Bone marrow (tissue), 2 donors: ENCODE measurements around the gene LGALS8.
"Not testable (repeated sequence)": the region's sequence is repeated elsewhere in the genome, so short reads cannot be mapped to it uniquely, and the experiment has no call there.

Experiments used
- DNase-seq, 2 donors: peaks; one replicate each; lab custom pipeline; 2025; lab: John Stamatoyannopoulos, UW

The LGALS8 gene

DNA sequence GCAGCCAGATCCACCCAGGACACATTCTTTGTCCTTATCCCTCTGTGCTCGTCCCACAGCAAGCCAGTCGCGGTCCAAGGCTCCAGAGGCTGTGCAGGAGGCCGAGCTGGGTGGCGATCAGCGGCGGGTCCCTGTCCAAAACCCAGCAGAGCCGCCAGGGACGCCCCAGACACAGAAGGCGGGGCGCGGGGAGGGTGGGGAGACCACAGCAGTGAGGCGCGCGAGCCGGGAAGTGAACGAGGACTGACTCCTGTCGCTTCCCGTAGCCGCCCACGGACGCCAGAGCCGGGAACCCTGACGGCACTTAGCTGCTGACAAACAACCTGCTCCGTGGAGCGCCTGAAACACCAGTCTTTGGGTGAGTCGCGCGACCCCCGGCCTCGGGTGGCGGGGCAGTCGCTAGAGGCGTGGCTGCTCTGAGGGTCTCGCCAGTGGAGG is at the start of gene LGALS8:
LGALS8 (plus strand) TSS at position 279 of the 438 bp plus-strand sequence. CDS start 2,089 bp downstream, outside the sequence.
- DNase-seq: peak; percentile 66 to 86

- no peak for DNase-seq
Observed at GRCh38 chr1:236476019-236476418, 47.8 kb upstream of the LGALS8 start.

GRCh38 chr1:236480758-236481436 is 42.9 kb upstream of the LGALS8 start:
- no peak for DNase-seq

- DNase-seq: no peak
Observed at GRCh38 chr1:236484310-236484971, 39.3 kb upstream of the LGALS8 start.

DNA sequence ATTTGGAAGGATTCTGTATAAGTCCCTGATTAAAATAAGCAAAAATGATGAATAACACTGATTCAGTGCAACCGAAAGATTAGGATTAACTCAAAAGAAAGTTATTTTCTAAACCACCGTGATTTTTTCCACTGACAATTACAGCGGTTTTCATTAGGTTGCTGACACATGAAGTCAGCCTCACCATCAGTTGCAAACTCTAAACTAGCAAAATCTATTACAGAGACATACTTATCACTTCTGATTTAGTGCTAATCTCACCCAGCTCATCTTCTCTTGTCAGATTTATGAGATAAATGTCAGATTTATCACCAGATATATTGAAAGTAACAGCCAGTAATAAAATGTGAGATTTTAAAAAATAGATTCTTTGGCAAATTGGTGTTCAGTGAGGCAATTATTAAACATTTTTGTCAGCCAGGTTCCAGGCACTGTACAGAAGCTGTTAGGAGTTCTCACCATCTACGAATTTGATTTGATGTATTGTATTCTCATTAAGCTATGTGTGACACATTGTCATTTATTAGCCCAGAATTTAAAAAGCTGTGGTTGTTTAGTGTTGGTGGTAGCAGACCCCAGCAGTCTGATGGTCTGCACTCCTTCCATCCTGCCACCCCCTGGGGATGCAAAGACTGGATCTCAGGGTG is 37.3 kb upstream of the LGALS8 start:
- no peak for DNase-seq

DNA sequence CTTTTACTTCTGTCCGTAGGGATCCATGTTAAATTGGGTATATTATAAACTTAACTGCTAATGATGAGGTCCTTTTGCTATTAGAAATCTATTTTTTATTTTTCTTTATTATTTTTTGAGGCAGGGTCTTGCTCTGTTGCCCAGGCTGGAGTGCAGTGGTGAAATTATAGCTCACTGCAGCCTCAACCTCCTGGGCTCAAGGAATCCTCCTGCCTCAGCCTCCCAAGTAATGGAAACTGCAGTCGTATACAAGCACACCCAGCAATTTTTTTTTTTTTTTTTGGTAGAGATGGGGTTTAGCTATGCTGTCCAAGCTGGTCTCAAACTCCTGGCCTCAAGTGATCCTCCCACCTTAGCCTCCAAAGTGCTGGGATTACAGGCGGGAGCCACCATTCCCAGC is 34.6 kb upstream of the LGALS8 start:
- not testable (repeated sequence) for DNase-seq

- DNase-seq: no peak
Observed at GRCh38 chr1:236489710-236490377, 33.9 kb upstream of the LGALS8 start.

GRCh38 chr1:236491469-236492136 is 32.2 kb upstream of the LGALS8 start:
- no peak for DNase-seq

DNA sequence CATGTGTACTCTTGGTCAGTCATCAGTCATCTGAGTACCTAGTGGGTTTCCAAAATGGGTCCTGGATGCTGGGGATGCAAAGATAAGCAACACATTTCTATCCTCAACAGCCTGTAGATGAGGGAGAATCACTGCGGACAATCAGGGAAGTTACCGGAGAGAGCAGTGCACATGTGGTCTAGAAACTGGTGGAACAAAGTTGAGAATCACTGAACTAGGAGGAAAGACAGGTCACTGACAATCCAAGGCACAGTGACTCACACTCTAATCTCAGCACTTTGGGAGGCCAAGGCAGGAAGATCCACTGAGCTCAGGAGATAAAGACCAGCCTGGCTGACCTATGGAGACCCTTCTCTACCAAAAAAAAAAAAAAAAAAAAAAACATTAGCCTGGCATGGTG is 31.4 kb upstream of the LGALS8 start:
- DNase-seq: no peak

- DNase-seq: no peak
Observed at GRCh38 chr1:236494082-236494481, 29.7 kb upstream of the LGALS8 start.

- no peak for DNase-seq
Observed at GRCh38 chr1:236494586-236495466, 29.0 kb upstream of the LGALS8 start.

DNA sequence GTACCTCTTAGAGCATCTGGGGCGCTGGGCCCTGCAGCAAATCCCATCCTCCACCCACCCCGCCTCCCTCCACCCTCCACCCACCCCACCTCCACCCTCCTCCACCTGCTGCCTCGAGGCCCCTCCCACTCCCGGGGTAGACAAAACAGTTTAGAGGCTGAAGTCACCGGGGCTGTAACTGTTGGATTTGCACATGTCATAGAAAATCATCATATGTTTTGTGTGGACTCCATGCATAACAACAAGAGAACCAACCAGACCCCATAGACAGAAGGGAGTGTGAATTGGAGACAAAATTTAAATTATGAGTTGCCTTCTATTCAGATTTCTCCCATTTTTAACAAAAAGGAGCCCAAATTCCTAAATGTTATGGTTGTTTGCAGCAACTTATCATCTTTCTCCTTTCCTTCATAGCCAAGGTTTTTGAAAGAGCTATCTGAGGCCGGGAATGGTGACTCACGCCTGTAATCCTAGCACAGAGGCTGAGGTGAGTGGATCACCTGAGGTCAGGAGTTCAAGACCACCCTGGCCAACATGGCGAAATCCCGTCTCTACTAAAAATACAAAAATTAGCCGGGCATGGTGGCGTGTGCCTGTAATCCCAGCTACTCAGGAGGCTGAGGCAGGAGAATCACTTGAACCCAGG is 28.2 kb upstream of the LGALS8 start:
- DNase-seq: no peak

- DNase-seq: no peak
Observed at GRCh38 chr1:236497908-236498307, 25.9 kb upstream of the LGALS8 start.

DNA sequence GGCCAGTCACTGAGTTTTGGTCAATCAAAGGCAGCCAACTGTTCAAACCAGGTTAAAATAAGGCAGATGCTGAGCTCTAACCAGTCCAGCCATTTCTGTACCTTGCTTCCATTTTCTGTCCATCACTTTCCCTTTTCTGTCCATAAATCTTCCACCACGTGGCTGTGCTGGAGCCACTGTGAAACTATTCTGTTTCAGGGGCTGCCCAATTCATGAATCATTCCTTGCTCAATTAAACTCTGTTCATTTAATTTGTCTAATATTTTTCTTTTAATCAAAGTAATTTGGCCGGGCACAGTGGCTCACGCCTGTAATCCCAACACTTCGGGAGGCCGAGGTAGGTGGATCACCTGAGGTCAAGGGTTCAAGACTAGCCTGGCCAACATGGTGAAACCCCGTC is 22.7 kb upstream of the LGALS8 start:
- DNase-seq: no peak

DNA sequence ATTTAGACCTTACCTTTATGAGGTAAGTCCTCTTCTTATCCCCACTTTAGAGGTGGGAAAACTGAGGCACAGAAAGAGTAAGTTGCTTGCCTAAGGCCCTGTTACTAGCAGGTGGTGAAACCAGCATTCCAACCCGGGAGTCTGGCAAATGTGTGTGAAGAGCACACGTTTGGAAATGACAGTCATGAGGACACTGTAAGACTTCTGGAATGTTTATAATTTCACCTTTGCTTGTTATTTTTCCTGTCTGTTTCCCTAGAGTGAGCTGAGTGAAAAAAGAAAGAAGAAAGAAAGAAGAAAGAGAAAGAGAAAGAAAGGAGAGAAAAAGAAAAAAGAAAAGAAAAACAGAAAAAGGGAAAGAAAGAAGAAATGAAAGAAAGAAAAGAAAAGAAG is 21.2 kb upstream of the LGALS8 start:
- DNase-seq: no peak

- peak in 1 of 2 donors; percentile 6 for DNase-seq
Observed at GRCh38 chr1:236502972-236503639, 20.7 kb upstream of the LGALS8 start.

DNA sequence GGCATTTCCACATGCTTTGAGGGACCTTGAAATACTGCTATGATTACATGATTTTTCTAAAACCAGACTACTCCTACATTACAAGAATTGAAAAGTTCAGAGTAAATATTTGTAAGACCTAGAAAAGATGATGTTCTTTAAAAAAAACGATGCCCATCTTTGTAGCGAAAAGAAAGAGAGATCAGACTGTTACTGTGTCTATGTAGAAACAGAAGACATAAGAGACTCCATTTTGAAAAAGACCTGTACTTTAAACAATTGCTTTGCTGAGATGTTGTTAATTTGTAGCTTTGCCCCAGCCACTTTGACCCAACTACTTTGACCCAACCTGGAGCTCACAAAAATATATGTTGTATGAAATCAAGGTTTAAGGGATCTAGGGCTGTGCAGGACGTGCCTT is 19.4 kb upstream of the LGALS8 start:
- DNase-seq: not testable (repeated sequence)

DNA sequence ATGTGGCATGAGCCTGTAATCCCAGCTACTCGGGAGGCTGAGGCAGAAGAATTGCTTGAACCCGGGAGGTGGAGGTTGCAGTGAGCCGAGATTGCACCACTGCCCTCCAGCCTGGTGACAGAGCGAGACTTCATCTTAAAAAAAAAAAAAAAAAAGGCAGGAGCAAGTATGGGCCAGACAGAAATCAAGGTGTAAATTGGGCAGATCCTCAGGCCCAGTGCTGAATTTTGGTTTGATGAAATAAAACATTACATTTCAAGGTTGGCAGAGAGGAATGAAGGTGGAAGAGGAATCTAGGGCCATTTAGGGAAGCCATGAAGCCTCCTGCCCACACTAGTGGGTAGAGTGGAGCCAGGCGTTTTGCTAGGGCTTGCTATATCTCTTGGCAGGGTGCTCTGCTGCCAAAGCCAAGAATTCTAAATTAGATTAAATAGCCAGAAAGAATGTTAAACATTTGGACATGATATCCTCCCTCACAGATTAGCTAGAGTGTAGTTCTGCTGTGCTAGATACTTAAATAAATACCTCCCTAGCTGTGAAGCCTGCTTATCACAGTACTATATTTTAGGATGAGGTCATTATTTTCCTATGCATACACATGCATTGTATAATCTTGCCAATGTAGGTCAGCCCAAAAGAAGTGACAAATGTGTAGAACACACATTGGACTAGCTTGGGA is 16.6 kb upstream of the LGALS8 start:
- no peak for DNase-seq

GRCh38 chr1:236508593-236509027 is 15.2 kb upstream of the LGALS8 start:
- DNase-seq: no peak
